Fibroblast of mammary gland (primary cell): Measurements from ENCODE around the gene SEMA3E.
"Not testable (repeated sequence)": the region's sequence is repeated elsewhere in the genome, so short reads cannot be mapped to it uniquely, and the experiment has no call there.

Experiments
- DNase-seq: peaks from one replicate; pipeline ENCODE4 v3.0.0-alpha.2; 2010; ENCODE audit warnings: low read depth
- H3K4me3 ChIP-seq: 2 replicates; pipeline ENCODE4 v1.5.1; 2011; ENCODE audit warnings: low read depth, mild to moderate bottlenecking, low read length, moderate library complexity; ENCODE audit not compliant: control insufficient read depth
- CTCF ChIP-seq: conservative IDR thresholded peaks from 2 replicates; pipeline ENCODE4 v1.5.1; 2011; ENCODE audit warnings: low read depth, low read length, inconsistent platforms; ENCODE audit not compliant: control insufficient read depth, insufficient read depth

SEMA3E gene

GRCh38 chr7:83689855-83690254 lies 40.9 kb upstream of the SEMA3E start:
- TF ChIP-seq CTCF, result no peak
- DNase-seq, result no peak
- no peak overlapping the region for H3K4me3 ChIP-seq

- TF ChIP-seq CTCF, result no peak
- H3K4me3 ChIP-seq, result no peak overlapping the region
- no peak for DNase-seq
Observed at GRCh38 chr7:83686416-83686815, 37.5 kb upstream of the SEMA3E start.

GRCh38 chr7:83684928-83685327 lies 36.0 kb upstream of the SEMA3E start:
- no peak for DNase-seq
- no peak for TF ChIP-seq CTCF
- H3K4me3 ChIP-seq, result no peak overlapping the region

DNA sequence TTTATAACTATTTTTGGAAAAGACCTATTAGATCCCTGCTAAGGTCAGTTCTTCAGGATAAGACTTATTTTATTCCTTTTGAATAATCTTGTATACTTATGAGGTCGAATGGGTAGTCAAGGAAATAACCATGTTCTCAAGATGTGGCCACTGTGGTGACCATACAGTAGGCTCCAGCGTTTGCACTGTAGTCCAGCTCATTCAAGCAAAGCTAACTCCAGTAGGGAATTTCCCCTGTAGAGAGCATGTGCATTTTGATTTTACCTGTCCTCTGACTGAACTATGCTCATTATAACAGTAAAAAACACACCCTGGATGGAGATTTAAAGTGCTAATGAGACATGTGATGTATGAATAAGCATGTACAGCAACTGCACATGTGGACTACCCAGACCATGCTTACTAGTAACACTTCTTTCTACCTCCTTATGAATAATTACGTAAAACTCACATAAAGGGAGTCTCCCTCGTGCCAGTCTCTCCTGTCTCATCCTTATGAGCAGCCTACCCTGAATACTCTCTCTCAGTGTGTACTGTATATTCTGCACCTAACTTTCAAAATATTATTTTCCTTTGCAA lies 32.4 kb upstream of the SEMA3E start:
- DNase-seq, result no peak
- TF ChIP-seq CTCF, result no peak
- H3K4me3 ChIP-seq, result no peak overlapping the region

DNA sequence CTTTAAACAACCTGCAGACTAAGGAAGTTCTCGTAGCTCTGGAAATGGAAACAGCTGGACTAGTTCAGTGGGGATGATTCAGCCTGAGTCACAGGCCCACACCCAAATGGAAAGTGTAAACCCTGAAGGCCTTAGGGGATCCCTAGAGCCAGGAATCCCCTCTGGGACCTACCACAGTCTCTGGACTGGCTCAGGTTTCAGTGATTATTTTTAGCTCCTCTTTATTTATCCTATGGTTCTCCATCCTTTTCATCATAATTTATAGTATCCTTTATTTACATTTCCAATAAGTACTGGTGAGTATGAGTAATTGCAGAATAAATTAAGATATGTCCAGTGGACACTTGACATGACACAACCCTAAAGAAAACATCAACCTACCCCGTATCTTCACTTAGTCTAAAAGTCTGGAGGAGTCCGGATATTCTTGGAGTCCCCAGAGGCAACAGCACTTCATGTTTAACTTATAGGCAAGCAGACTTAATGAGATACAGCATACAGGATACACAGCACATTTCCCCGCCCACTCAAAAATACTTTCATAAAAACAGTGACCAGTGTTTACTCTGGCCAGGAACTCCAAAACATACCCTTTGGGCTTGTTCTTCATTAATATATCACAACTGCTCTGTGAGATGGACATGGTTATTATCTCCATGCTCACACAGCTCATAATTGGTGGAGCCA lies 28.4 kb upstream of the SEMA3E start:
- TF ChIP-seq CTCF, result no peak
- DNase-seq, result peak; percentile 98

DNA sequence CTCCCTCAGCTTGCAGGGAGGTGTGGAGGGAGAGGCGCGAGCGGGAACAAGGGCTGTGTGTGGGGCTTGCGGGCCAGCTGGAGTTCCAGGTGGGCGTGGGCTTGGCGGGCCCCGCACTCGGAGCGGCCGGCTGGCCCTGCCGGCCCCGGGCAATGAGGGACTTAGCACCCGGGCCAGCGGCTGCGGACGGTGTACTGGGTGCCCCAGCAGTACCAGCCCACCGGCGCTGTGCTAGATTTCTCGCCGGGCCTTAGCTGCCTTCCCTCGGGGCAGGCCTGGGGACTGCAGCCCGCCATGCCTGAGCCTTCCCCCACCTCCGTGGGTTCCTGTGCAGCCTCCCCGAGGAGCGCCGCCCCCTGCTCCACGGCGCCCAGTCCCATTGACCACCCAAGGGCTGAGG lies 24.4 kb upstream of the SEMA3E start:
- not testable (repeated sequence) for H3K4me3 ChIP-seq, DNase-seq

More for the DNA sequence above, 28.4 kb upstream of the SEMA3E start:
- H3K4me3 ChIP-seq, result no peak overlapping the region

GRCh38 chr7:83672157-83672556 lies 23.2 kb upstream of the SEMA3E start:
- no peak overlapping the region for H3K4me3 ChIP-seq
- no peak for TF ChIP-seq CTCF
- no peak for DNase-seq
